Measurements from ENCODE around the gene KRTAP4-1. TPM values are rescaled to one million over a fixed set of nuclear protein-coding genes. Genes with fewer than 3 reads are reported as not detected.
"Not testable (repeated sequence)": the region's sequence is repeated elsewhere in the genome, so short reads cannot be mapped to it uniquely, and the experiment has no call there.

KRTAP4-1 gene
- total and polyA plus RNA-seq, 11 donors, result not detected

GRCh38 chr17:41167561-41167960, 17.1 kb downstream of the KRTAP4-1 start:
- no peaks in the 10 kb centered on the region for H3K4me1 ChIP-seq
- intact Hi-C loops (cut with DNase I), result no loop called here
- H3K36me3 ChIP-seq, result no peaks in the 10 kb centered on the region
- H3K4me3 ChIP-seq, result no peak overlapping the region
- no peak overlapping the region for H3K27ac ChIP-seq
- no peak for DNase-seq
- no peaks in the 10 kb centered on the region for H3K9me3 ChIP-seq
- H3K27me3 ChIP-seq, result peaks cover 0 to 15% (median 0%) of the 10 kb centered on the region in 9 donors
- TF ChIP-seq POLR2A (IDR thresholded peaks at IDR 0.05), result no peak
- TF ChIP-seq CTCF (IDR thresholded peaks at IDR 0.05), result no peak
- ATAC-seq, result no peak
- 72 to 82% (median 80%) methylated on average over 7 of the region's 7 CpGs for WGBS, 4 donors

GRCh38 chr17:41163828-41164227, 20.9 kb downstream of the KRTAP4-1 start:
- Histone ChIP-seq H3K9me3 (no peaks in the 10 kb centered on the region), H3K36me3 (no peaks in the 10 kb centered on the region), H3K4me3 (no peak overlapping the region), H3K27ac (no peak overlapping the region), H3K4me1 (no peaks in the 10 kb centered on the region), H3K27me3 (peaks cover 0 to 20% (median 3%) of the 10 kb centered on the region in 9 donors)
- WGBS, 4 donors, result 70 to 77% (median 74%) methylated on average over 7 of the region's 7 CpGs
- no peak for ATAC-seq
- intact Hi-C loops (cut with DNase I), result no loop called here
- TF ChIP-seq POLR2A (IDR thresholded peaks at IDR 0.05), result no peak
- no peak for TF ChIP-seq CTCF (IDR thresholded peaks at IDR 0.05)
- DNase-seq, result no peak

GRCh38 chr17:41160648-41161047, 24.1 kb downstream of the KRTAP4-1 start, which contains the start of gene KRTAP4-4:
Gene KRTAP4-4 (minus strand): TSS chr17:41160748. CDS start chr17:41160691, 57 bp downstream.
- WGBS, 4 donors, result 75 to 95% (median 82%) methylated on average over 1 of the region's 1 CpG
- intact Hi-C loops (cut with DNase I), result no loop called here
- Histone ChIP-seq H3K4me3 (no peak within 1 kb of the TSS), H3K4me1 (no peaks in the 10 kb centered on the region), H3K27ac (no peak within 1 kb of the TSS), H3K36me3 (no peaks in the 10 kb centered on the region), H3K27me3 (peaks cover 0 to 37% (median 9%) of the 10 kb centered on the region in 9 donors), H3K9me3 (no peaks in the 10 kb centered on the region)
- ATAC-seq (no peak), DNase-seq (no peak)
- TF ChIP-seq POLR2A (IDR thresholded peaks at IDR 0.05) (no peak), CTCF (IDR thresholded peaks at IDR 0.05) (no peak)

GRCh38 chr17:41160190-41160589, 24.5 kb downstream of the KRTAP4-1 start:
- H3K4me3 ChIP-seq; ATAC-seq; H3K4me1 ChIP-seq; H3K27ac ChIP-seq; H3K9me3 ChIP-seq; H3K36me3 ChIP-seq; intact Hi-C loops (cut with DNase I); DNase-seq: not testable (repeated sequence)
- H3K27me3 ChIP-seq, result peaks cover 0 to 37% (median 9%) of the 10 kb centered on the region in 9 donors
- 63 to 93% (median 89%) methylated on average over 2 to 3 of the region's 3 CpGs for WGBS, 4 donors

- no peak for ATAC-seq
- no peak overlapping the region for H3K27ac ChIP-seq
- no peak for DNase-seq
- no peak overlapping the region for H3K4me3 ChIP-seq
- H3K36me3 ChIP-seq, result no peaks in the 10 kb centered on the region
- intact Hi-C loops (cut with DNase I), result no loop called here
- TF ChIP-seq POLR2A (IDR thresholded peaks at IDR 0.05) (no peak), CTCF (IDR thresholded peaks at IDR 0.05) (no peak)
- H3K9me3 ChIP-seq, result peaks cover 0 to 4% (median 0%) of the 10 kb centered on the region in 12 donors
- H3K4me1 ChIP-seq, result no peaks in the 10 kb centered on the region
- 2 to 8% (median 3%) methylated on average over 2 of the region's 2 CpGs for WGBS, 4 donors
- H3K27me3 ChIP-seq, result peaks cover 0 to 46% (median 4%) of the 10 kb centered on the region in 9 donors
Observed at GRCh38 chr17:41153856-41154255, 30.9 kb downstream of the KRTAP4-1 start.

All from heart left ventricle (tissue), 16 donors.